ENCODE measurements around the gene C5orf52.
"Not testable (repeated sequence)": the region's sequence is repeated elsewhere in the genome, so short reads cannot be mapped to it uniquely, and the experiment has no call there.

The C5orf52 gene

GRCh38 chr5:157670662-157671591 lies at the start of gene C5orf52:
C5orf52 (plus strand) TSS chr5:157671533; CDS start chr5:157671615, 82 bp downstream.
- no peak for DNase-seq (ENCODE audit: low read depth, low spot score)

GRCh38 chr5:157624144-157624543 lies 47.2 kb upstream of the C5orf52 start:
- DNase-seq (ENCODE audit: low read depth, low spot score): no peak

- DNase-seq (ENCODE audit: low read depth, low spot score): no peak
These were observed 44.5 kb upstream of the C5orf52 start for GRCh38 chr5:157626831-157627230.

- no peak for DNase-seq (ENCODE audit: low read depth, low spot score)
These were observed 41.0 kb upstream of the C5orf52 start for GRCh38 chr5:157630341-157630740.

- no peak for DNase-seq (ENCODE audit: low read depth, low spot score)
These were observed 30.8 kb upstream of the C5orf52 start for GRCh38 chr5:157640406-157641066.

- no peak for DNase-seq (ENCODE audit: low read depth, low spot score)
These were observed 22.9 kb upstream of the C5orf52 start for GRCh38 chr5:157648275-157648990.

GRCh38 chr5:157649101-157649500 lies 22.2 kb upstream of the C5orf52 start:
- DNase-seq (ENCODE audit: low read depth, low spot score): no peak

- DNase-seq (ENCODE audit: low read depth, low spot score): no peak
These were observed 20.2 kb upstream of the C5orf52 start for GRCh38 chr5:157650991-157651611.

GRCh38 chr5:157651623-157652376 lies 19.5 kb upstream of the C5orf52 start:
- no peak for DNase-seq (ENCODE audit: low read depth, low spot score)

- DNase-seq (ENCODE audit: low read depth, low spot score): no peak
These were observed 19.0 kb upstream of the C5orf52 start, which contains the start of gene SOX30 for GRCh38 chr5:157652377-157652692. SOX30 (minus strand) TSS chr5:157652438; CDS start chr5:157652078, 360 bp downstream.

- DNase-seq (ENCODE audit: low read depth, low spot score): no peak
These were observed 13.8 kb upstream of the C5orf52 start for GRCh38 chr5:157657516-157657915.

GRCh38 chr5:157658893-157659292 lies 12.4 kb upstream of the C5orf52 start:
- DNase-seq (ENCODE audit: low read depth, low spot score): no peak

GRCh38 chr5:157659868-157660660 lies 11.3 kb upstream of the C5orf52 start:
- no peak for DNase-seq (ENCODE audit: low read depth, low spot score)

- DNase-seq (ENCODE audit: low read depth, low spot score): no peak
These were observed 5.8 kb upstream of the C5orf52 start for GRCh38 chr5:157665467-157666070.

GRCh38 chr5:157668356-157668755 lies 3.0 kb upstream of the C5orf52 start:
- no peak for DNase-seq (ENCODE audit: low read depth, low spot score)

GRCh38 chr5:157669701-157670097 lies 1.6 kb upstream of the C5orf52 start:
- DNase-seq (ENCODE audit: low read depth, low spot score): no peak

- DNase-seq (ENCODE audit: low read depth, low spot score): no peak
These were observed 428 bp downstream of the C5orf52 start for GRCh38 chr5:157671592-157672330.

GRCh38 chr5:157672976-157673375 lies 1.6 kb downstream of the C5orf52 start:
- DNase-seq (ENCODE audit: low read depth, low spot score): no peak

- DNase-seq (ENCODE audit: low read depth, low spot score): not testable (repeated sequence)
These were observed 3.0 kb downstream of the C5orf52 start for GRCh38 chr5:157674351-157674750.

Data from smooth muscle cell of the brain vasculature (primary cell).